GM13977 (cell line): ENCODE data around the gene GPC5.

Experiments used
- DNase-seq: peaks from one replicate; pipeline ENCODE4 v3.0.0; 2012; ENCODE audit warnings: low spot score
- in situ Hi-C: fragments of 300-500 bp; cut with MboI; formaldehyde crosslinking; loops from one replicate; pipeline ENCODE4 v1.12.0; 2022; ENCODE audit warnings: low sequenced_read_pairs, low pct_unique_long_range_greater_than_20kb, mixed read lengths, inconsistent platforms; ENCODE audit not compliant: unreplicated experiment
- TF ChIP-seq, protein P1 (sequence below): IDR thresholded peaks from 2 replicates; pipeline ENCODE4 v1.5.1; 2012; ENCODE audit warnings: mild to moderate bottlenecking, control low read depth; ENCODE audit not compliant: insufficient read depth; ENCODE audit errors: extremely low read depth, missing control alignments

Gene GPC5

DNA sequence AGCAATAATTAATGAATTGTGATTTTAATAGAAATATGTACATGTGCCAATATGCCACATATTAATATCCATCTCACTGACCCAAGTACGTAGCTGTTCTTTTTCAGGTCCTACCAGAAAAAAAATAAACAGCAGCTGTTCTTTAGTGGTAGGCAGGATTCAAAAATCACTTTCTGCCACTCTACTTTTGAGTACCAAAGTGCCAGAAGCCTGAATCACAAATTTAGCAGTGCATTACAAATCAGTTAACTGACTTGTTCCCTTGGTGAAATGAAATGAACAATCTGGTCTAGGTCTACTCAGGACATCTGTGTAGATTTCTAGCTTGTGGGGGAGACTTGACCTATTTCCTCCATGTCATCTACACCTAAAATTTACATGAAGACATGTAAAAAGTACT lies 1052.6 kb downstream of the GPC5 start:
- in situ Hi-C loops = no loop called here
- TF ChIP-seq, protein P1, sequence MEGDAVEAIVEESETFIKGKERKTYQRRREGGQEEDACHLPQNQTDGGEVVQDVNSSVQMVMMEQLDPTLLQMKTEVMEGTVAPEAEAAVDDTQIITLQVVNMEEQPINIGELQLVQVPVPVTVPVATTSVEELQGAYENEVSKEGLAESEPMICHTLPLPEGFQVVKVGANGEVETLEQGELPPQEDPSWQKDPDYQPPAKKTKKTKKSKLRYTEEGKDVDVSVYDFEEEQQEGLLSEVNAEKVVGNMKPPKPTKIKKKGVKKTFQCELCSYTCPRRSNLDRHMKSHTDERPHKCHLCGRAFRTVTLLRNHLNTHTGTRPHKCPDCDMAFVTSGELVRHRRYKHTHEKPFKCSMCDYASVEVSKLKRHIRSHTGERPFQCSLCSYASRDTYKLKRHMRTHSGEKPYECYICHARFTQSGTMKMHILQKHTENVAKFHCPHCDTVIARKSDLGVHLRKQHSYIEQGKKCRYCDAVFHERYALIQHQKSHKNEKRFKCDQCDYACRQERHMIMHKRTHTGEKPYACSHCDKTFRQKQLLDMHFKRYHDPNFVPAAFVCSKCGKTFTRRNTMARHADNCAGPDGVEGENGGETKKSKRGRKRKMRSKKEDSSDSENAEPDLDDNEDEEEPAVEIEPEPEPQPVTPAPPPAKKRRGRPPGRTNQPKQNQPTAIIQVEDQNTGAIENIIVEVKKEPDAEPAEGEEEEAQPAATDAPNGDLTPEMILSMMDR = no peak
- no peak for DNase-seq

DNA sequence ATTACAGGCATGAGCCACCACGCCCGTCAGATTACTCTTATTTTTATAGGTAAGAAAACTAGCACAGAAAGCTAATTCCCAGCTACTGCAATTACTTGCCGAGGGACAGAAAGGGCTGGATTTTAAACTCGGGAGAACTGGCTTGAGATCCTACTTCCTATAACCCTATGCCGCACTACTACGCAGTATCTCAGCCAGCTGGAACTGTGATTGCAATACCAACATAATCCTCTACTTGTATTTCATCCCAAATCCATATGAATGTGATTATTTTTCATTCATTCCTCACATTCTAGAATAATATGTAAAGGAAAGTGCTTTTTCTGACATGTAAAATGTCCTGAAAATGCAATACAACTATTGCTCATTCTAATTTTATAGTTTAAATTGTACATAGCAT lies 1054.4 kb downstream of the GPC5 start:
- DNase-seq = no peak
- TF ChIP-seq, protein P1 = no peak
- in situ Hi-C loops = no loop called here

DNA sequence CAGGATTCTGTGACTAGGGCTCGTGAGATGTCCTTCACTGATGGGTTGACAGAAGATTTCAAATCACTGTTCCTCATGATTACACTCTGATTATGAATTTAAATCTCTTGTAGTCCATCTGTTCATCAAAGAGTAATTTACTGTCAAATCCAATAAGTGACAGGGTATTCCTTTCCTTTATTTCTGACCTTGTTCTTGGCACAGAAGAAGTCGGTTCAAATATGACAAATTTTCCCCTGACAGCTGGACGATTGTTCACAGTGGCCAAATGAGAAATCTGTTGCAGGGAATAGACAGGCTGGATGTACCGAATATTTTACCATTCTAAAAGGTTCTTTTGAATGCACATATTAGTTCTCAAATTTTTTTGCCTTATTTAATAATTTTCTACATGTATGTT lies 1060.9 kb downstream of the GPC5 start:
- TF ChIP-seq, protein P1 = no peak
- in situ Hi-C loops = no loop called here
- no peak for DNase-seq

DNA sequence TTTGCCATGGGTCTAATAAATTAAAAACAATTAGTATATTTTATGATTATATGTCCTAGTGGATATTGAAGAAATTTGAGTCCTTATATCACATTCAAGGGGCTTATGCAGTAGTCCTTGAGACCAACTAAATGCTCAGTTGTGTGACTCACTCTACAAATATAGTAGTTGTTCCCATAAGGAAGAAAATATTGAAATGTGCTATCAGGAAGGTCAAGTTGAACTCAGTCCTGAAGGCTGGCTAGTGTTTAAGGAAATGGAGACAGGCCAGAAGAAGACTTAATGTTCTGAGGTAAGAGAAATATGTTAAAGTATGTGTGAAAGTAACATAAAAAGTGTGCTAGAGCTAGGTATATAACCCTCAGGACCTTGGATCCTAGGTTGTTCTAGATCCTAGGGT lies 1062.1 kb downstream of the GPC5 start:
- in situ Hi-C loops = no loop called here
- TF ChIP-seq, protein P1 = no peak

DNA sequence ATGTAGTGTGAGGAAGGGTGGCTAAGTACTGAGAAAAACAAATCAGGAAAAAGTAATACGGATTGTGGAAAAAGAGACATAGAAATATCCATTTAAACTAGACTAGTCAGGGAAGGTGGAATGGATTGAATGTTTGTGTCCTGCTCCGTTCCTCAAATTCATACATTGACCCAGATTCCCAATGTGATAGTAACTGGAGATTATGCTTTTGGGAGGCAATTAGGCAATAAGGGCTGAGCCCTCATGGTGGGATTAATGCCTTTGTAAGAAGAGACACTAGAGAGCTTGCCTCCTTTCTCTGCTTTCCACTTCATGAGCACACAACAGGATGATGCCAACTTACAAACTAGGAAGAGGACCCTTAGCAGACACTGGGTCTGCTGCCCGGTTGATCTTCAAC lies 1063.0 kb downstream of the GPC5 start:
- DNase-seq = no peak
- TF ChIP-seq, protein P1 = no peak
- in situ Hi-C loops = no loop called here

More for the DNA sequence above, 1062.1 kb downstream of the GPC5 start:
- DNase-seq = no peak

DNA sequence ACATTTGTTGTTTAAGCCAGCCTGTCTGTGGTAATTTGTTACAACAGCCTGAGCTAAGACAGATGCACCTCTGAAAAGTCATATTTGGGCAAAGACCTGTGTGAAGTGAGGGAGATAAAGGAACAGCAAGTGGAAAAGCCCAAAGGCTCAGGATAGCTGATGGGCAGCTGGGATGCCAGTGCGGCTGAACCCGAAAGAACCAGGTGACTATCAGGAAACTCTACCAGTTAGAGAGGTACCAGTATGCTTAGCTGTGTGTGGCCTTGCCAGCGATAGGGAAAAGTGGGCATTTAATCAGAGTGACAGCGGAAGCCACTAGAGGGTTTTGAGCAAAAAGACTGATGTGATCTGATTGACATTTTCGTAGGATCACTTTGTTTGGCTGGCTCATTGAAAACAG lies 1063.4 kb downstream of the GPC5 start:
- TF ChIP-seq, protein P1 = no peak
- in situ Hi-C loops = no loop called here

DNA sequence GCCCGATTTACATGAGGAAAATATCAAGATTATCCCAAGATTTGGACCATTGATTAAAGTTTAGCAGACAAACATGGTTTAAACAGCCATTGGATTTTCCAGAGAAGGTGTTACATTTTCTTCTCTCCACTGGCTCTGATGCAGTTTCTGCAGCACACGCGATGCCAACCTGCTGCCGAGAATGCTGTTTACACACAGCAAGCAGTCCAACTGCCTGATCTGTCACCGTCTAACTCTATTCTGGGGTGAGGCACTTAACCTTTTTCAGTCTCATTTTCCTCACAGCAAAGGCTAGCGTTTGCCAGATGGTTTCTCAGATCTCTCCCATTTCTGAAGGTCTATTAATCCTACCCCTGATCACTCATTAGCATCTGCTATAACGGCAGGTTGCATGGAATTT lies 1064.7 kb downstream of the GPC5 start:
- DNase-seq = no peak
- TF ChIP-seq, protein P1 = no peak
- in situ Hi-C loops = no loop called here

More for the DNA sequence above, 1063.4 kb downstream of the GPC5 start:
- no peak for DNase-seq
